Gastroesophageal sphincter (tissue), 3 donors: ENCODE measurements around the gene CBR1.

Experiments
- POLR2A ChIP-seq, 2 donors: fragments of 450-650 bp; IDR thresholded peaks; one replicate each; pipeline ENCODE4 v1.6.1; 2017; ENCODE audit warnings: antibody characterized with exemption in 2 of 2, mild to moderate bottlenecking in 2 of 2, moderate library complexity in 1 of 2
- POLR2AphosphoS5 ChIP-seq: sonication (generic); formaldehyde crosslinking; IDR thresholded peaks from one replicate; pipeline ENCODE4 v1.6.1; 2017; ENCODE audit warnings: antibody characterized with exemption
- TF ChIP-seq, protein P1 (sequence below), 4 experiments: fragments of 200-600 bp in 2 of 4; fragments of 450-650 bp in 2 of 4; sonication (generic) in 1 of 4; IDR thresholded peaks; one replicate each; pipeline ENCODE4 v1.5.1; 2017 to 2019; ENCODE audit warnings: antibody characterized with exemption in 4 of 4, mild to moderate bottlenecking in 2 of 4, moderate library complexity in 2 of 4

DNA sequence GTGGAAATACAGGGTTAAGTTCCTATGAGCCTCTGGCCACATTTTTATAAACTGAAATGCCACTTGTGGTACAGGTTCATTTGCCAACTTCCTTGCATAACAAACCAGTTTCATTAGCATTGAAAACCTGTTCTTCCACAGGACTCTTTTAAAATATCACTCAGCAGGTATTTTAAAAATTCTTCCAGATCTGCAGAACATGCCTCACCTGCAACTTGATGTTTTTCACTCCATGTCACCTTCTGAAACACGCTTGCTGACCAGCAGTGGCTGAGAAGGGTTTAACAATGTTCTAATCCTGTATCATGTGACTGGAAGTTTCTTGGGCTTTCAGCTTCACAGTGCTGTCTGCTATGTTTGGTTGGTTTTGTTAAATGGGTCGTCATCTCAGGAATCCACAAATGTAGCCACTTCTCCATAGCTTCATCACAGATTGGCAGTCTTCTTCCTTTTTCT is 47.5 kb downstream of the CBR1 start:
- TF ChIP-seq, protein P1, sequence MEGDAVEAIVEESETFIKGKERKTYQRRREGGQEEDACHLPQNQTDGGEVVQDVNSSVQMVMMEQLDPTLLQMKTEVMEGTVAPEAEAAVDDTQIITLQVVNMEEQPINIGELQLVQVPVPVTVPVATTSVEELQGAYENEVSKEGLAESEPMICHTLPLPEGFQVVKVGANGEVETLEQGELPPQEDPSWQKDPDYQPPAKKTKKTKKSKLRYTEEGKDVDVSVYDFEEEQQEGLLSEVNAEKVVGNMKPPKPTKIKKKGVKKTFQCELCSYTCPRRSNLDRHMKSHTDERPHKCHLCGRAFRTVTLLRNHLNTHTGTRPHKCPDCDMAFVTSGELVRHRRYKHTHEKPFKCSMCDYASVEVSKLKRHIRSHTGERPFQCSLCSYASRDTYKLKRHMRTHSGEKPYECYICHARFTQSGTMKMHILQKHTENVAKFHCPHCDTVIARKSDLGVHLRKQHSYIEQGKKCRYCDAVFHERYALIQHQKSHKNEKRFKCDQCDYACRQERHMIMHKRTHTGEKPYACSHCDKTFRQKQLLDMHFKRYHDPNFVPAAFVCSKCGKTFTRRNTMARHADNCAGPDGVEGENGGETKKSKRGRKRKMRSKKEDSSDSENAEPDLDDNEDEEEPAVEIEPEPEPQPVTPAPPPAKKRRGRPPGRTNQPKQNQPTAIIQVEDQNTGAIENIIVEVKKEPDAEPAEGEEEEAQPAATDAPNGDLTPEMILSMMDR (IDR thresholded peaks at IDR 0.05) = no peak
- no peak for TF ChIP-seq POLR2AphosphoS5
- TF ChIP-seq POLR2A (IDR thresholded peaks at IDR 0.05) = no peak
